ENCODE data around the gene FBXO45.
A peak's percentile ranks its signal among the peaks of the same experiment; 100 is the strongest.
"Not testable (repeated sequence)": the region's sequence is repeated elsewhere in the genome, so short reads cannot be mapped to it uniquely, and the experiment has no call there.

The FBXO45 gene, protein sequence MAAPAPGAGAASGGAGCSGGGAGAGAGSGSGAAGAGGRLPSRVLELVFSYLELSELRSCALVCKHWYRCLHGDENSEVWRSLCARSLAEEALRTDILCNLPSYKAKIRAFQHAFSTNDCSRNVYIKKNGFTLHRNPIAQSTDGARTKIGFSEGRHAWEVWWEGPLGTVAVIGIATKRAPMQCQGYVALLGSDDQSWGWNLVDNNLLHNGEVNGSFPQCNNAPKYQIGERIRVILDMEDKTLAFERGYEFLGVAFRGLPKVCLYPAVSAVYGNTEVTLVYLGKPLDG

DNA sequence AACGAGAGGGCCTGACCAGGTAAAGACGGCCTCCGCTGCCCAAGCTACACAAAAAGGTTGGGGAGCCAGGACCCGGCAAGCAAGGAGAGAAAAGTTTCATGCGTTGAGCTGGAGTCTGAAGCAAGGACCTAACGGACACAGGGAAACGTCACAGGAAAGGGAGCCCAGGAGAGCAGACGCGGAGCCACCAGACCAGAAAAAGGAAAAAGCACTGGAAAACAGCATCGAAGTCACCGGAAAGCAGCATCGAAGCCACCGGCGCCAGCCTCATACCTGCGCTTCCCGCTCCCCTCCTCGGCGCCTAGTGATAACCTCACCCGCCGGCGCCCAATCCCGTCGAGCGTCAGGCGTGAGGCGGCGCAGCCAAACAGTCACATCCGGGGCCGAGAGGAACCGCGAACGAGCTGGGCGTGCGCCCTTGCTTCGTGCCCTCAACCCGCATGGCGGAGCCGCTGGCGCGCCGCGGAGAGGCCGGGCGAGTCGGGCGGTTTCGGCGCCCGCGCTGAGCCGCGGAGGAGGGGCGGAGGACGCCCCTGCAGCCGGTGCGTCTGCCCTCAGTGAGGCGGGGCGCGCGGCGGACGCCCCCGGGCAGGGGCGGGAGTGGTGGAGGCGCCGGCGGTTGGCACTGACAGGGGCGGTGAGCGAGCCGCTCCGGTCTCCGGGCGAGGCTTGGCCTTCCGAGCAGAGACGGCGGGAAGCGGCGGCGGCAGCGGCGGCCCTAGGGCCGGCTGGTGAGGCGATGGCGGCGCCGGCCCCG, at the start of gene FBXO45, which contains the start of gene WDR53:
TSS of gene FBXO45 (plus strand) at position 415 of the 757 bp plus-strand sequence. CDS start at position 740, 325 bp downstream.
TSS of gene WDR53 (minus strand) at position 309 of the 757 bp plus-strand sequence. CDS start 7,079 bp downstream, outside the sequence.
- DNase-seq (ENCODE audit: low spot score): peak; percentile 98

DNA sequence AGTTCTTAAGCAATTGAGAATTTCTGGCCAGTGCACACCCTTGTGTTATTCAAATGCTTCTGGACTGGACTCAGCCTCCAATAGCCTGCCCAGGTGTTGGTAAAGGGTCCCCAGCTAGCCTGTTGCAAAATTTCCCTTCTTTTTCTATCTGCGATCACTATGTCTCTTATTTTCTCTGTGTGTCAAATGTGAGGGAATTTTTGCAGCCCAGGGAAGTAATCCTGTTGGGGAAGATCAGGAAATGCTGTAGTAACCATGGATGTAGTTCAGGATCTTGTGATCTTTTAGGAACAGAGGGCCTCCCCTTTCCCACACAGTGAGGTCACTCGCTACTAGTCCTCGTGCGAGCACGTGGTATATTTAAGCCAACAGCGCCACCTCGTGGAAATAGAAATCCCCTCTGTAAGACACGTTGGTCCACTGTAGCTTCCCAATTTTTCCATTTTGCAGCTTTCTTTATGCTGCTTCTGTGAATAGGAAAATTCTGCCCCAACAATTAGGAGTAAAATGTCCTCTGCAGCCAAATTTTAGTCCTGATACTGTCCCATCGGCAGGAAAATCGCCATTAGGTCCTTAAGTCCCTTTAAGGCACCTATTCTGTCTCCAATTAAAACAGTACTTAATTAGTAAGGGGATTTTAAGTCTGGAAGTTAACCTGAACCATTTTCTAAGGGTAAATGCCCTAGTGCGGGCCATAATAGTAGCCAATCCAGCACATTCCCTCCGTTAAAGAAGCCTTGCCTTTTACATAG, 49.3 kb upstream of the FBXO45 start:
- DNase-seq (ENCODE audit: low spot score): peak; percentile 78

DNA sequence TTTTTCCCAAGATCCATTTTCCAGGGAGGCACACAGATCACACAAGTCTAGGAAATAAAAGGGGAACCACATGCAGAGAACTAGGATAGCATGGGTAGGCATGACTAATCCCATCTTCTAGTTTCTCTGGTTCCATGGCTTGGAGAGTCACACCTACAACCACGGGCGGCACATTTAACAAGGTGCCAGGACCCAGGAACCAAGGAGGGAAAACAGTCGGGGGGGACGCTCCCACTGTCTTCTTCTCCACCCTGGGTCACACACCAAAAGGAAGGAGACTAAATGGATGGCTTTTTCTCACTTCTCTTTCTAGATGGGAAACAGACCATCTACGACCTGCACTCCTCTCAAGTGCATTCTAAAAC, 48.8 kb upstream of the FBXO45 start:
- no peak for DNase-seq (ENCODE audit: low spot score)

DNA sequence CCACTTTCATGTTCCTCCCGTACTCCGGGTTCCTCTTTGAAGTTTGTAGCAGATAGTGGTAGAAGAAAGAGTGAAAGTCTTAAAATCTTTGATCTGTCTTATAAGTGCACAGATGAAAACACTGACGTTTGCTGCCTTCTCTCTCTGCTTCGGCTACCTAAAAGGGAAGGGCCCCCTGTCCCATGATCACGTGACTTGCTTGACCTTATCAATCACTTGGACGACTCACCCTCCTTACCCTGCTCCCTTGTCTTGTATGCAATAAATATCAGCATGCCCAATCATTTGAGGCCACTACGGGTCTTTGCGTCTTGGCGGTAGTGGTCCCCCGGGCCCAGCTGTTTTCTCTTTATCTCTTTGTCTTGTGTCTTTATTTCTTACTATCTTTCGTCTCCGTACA, 47.2 kb upstream of the FBXO45 start:
- DNase-seq (ENCODE audit: low spot score): not testable (repeated sequence)

DNA sequence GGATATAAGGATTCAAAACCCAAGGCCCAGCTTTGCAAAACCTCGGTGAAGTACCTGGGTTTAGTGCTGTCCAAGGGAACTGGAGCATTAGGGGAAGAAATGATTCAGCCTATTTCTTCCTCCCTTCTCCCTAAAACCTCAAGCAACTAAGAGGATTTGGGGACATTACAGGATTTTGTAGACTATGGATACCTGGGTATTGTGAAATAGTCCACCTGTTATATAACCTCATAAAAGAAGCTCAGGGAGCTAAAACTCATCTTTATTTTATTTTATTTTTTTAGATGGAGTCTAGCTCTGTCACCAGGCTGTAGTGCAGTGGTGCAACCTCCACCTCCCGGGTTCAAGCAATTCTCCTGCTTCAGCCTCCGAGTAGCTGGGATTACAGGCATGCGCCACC, 44.6 kb upstream of the FBXO45 start:
- DNase-seq (ENCODE audit: low spot score): no peak

DNA sequence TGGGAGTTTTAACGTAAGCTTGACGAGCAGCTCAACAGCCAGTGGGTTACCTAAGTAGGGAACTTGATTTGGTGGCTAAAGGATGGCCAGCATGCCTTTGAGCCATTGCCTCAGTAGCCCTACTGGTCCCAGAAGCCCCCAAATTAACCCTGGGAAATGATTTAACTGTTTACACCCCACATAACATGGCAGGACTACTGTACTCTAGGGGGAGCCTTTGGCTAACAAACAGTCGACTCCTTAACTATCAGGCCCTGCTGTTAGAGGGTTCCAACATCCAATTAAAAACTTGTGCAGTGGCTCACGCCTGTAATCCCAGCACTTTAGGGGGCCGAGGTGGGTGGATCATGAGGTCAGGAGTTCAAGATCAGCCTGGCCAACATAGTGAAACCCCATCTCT, 43.9 kb upstream of the FBXO45 start:
- DNase-seq (ENCODE audit: low spot score): no peak

DNA sequence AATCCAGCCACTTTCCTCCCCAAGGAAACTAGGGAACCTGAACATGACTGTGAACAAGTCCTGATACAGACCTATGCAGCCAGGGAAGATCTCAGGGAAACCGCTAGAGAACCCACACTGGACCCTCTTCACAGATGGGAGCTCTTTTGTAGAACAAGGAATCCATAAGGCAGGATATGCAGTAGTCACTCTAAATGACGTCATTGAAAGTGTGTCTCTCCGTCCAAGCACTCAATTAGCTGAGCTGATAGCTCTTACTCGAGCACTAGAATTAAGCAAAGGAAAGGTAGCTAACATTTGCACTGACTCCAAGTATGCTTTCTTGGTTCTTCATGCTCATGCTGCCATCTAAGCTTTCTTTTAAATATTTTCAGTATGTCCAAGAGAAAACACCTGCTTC, 43.3 kb upstream of the FBXO45 start:
- no peak for DNase-seq (ENCODE audit: low spot score)

DNA sequence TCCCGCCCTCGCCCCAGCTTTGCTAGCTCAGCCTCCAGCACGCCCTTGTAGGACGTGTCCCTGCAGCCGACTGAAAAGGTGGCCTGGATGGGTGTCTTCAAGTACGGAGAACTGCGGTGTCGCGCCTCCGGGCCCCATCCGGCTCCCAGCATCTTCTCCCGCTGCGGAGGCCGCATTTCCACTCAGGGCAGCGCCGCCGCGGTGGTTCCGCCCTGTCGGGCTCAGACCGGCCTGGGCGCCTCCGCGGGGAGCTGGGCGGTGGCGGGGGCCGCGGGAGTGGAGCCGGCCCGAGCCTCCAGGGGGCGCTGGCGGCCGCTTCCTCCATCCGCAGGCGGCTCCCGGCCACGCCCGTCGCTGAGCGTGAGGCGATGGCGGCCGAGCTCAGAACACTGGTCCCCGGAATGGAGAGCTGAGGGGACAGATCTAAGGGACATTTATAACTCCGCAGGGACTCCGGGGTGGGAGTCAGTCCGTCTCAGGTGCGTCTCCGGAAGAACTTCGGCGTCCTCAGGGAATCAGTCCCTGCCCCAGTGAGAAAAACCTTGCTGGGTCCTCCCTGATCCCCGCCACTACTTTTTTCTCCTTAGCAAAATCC, 39.7 kb upstream of the FBXO45 start:
- DNase-seq (ENCODE audit: low spot score): peak; percentile 79

DNA sequence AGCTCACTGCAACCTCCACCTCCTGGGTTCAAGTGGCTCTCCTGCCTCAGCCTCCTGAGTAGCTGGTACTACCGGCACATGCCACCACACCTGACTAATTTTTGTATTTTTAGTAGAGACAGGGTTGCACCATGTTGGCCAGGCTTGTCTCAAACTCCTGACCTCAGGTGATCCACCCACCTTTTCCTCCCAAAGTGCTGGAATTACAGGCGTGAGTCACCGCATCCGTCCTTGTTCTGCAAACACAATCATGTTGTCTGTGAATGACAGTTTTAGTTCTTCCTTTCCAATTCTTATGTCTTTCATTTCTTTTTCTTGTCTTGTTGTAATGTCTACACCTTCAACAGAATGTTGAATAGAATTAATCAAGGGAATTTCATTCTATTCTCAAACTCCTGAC, 37.0 kb upstream of the FBXO45 start:
- no peak for DNase-seq (ENCODE audit: low spot score)

DNA sequence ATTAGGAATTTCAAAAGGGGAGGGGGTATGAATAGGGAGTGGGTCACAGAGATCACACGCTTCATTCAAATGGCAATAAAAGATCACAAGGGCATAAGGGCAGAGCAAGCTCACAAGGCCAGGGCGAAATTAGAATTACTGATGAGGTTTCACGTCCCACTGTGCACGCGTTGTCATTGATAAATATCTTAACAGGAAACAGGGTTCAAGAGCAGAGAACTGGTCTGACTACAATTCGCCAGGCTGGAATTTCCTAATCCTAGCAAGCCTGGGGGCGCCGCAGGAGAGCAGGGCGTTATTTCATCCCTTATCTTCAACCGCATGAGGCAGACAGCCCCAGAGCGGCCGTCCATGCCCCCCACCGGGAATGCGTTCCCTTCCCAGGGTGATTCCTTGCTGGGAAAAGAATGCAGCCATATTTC, 35.2 kb upstream of the FBXO45 start:
- no peak for DNase-seq (ENCODE audit: low spot score)

DNA sequence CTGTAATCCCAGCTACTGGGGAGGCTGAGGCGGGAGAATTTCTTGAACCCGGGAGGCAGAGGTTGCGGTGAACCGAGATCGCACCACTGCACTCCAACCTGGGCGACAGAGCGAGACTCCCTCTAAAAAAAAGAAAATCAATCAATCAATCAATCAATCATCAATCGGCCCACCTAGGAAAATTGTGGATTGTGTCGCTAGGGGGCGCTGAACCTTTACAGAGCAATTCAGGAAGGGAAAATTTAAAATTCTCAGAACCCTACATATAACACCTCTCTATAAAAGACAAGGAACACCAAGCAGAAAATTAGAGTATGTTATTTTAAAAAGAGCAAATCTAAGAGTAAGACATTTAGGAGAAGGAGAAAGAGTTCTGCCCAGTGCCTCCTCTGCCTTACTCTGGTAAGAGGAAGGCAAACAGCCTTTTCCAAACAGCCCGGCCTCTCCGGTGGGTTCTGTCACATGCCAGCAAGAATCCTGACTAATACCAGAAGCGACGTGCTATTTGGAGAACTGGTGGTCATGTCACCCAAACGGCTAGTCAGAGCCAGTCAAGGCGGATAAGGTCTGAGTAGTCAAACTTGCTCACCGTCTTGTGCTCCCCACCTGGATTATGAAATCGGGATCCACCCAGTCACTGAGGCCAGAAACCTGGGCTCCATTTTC, 31.0 kb upstream of the FBXO45 start:
- DNase-seq (ENCODE audit: low spot score): peak; percentile 36

DNA sequence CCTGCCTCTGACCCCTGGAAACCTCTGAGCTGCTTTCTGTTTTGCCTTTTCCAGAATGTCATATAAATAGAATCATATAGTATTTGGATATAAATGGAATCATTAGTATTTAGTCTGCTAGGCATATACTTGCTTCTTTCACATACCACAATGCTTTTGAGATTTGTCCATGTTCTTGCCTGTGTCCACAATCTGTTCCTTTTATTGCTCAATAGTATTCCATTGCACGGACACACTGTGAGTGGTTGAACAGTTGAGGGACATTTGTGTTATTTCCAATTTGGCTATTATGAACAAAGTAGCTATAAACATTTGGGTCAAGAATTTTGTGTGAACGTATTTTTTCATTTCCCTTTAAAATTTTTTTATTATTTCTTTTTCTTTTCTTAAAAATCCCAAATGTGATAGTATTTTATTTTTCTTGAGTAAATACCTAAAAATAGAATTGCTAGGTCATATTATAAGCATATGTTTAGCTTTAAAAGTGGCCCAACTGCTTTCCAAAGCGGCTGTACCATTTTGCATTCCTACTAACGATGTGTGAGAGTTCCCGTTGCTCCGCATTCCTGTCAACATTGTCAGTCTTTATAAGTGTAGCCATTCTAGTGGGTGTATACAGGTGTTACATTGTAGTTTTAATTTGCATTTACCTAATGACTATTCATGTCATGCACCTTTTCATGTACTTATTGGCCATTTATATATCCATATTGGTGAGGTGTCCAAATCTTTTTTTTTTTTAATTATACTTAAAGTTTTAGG, 26.6 kb upstream of the FBXO45 start:
- DNase-seq (ENCODE audit: low spot score): no peak

DNA sequence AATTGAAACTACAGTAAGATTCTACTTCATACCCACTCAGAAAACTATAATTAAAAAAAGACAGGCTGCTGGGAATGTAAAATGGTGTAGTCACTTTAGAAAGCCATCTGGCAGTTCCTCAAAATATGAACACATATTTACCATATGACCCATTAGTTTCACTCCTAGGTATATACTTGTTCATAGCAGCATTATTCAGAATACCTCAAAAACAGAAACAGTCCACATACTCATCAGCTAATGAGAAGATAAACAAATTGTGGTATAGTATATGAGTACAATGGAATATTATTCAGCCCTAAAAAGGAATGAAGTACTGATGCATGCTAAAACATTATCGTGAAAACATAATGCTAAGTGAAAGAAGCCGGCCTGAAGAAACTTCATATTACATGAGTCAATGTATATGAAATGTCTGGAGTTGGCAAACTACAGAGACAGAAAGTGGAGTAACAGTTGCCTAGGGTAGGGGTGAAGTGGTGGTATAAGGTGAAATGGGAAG, 23.9 kb upstream of the FBXO45 start:
- no peak for DNase-seq (ENCODE audit: low spot score)

DNA sequence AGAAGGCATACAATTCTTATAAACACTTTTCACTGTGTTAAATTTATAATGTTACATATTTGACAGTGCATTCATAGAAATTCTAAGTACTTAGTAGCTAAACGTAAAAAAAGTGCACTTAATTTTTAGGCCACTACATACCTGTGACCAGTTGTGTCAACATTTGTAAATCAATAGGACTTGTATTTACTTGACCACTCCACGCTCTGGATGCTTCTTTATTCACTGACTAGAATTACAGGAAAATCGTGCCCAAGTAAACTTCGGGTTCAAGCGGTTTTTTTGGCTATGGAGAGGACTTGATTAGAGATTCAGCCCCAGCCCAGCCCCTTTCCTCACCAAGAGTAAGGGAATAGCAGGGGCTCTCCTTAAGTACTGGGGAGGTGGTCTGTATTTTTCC, 21.9 kb upstream of the FBXO45 start:
- no peak for DNase-seq (ENCODE audit: low spot score)

DNA sequence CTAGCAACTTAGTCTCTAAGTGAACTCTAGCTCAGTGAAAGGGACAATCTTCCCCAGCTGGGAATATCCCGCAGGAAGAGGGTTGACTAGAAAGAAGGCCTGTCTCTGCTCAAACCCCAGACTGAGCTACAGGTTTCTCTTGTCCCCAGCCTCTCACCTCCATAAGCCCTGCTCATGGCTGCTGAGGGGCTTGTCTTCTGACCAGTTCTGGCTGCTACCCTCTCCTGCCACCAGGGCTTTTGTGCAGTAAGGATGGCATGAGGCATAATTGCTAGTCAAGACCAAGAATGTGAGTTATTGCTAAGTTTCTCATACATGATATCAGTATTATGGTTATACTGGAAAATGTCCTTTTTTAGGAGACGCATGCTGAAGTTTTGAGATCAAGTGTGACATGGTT, 21.4 kb upstream of the FBXO45 start:
- DNase-seq (ENCODE audit: low spot score): no peak

DNA sequence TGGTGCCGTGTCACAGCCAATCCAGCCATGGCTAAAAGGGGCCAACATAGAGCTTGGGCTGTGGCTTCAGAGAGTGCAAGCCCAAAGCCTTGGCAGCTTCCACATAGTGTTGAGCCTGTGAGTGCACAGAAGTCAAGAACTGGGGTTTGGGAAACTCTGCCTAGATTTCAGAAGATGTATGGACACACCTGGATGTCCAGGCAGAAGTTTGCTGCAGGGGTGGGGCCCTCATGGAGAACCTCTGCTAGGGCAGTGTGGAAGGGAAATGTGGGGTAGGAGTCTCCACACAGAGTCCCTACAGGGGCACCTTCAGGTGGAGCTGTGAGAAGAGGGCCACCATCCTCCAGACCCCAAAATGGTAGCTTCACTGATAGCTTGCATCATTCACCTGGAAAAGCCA, 19.1 kb upstream of the FBXO45 start:
- not testable (repeated sequence) for DNase-seq (ENCODE audit: low spot score)

DNA sequence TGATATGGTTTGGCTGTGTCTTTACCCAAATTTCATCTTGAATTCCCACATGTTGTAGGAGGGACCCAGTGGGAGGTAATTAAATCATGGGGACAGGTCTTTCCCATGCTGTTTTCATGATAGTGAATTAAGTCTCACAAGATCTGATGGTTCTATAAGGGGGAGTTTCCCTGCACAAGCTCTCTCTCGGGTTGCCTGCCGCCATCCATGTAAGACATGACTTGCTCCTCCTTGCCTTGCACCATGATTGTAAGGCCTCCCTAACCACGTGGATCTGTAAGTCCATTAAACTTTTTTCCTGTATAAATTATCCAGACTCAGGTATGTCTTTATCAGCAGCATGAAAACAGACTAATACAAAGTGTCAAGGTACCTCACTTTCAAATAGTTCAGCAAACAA, 18.3 kb upstream of the FBXO45 start:
- not testable (repeated sequence) for DNase-seq (ENCODE audit: low spot score)

DNA sequence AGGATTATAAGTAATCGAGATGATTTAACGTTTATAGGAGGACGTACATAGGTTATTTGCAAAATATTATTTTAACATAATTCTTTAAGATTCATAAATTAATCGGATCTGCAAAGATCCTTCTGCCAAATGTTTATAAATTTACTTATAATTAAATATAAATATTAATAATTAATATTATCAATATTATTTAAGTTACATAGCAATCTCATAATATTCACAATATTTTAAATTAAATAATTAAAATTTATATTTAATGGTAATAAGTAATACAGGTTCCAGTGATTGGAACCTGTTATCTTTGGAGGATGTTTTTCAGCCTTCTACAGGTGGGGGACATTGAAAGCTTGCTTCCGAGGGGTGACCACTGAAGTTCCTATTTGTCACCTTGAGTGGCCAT, 16.2 kb upstream of the FBXO45 start:
- no peak for DNase-seq (ENCODE audit: low spot score)

DNA sequence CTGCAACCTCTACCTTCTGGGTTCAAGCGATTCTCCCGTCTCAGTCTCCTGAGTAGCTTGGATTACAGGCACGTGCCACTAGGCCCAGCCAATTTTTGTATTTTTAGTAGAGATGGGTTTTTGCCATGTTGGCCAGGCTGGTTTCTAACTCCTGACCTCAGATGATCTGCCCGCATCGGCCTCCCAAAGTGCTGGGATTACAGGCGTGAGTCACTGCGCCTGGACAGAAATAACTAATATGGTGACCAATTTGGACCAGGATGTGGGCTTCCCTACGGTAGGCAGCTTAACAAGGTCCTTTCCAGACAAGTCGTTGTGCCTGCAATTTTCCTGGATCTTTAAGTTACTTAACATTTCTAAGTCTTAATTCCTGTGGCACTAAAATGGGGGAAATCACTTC, 14.9 kb upstream of the FBXO45 start:
- no peak for DNase-seq (ENCODE audit: low spot score)

DNA sequence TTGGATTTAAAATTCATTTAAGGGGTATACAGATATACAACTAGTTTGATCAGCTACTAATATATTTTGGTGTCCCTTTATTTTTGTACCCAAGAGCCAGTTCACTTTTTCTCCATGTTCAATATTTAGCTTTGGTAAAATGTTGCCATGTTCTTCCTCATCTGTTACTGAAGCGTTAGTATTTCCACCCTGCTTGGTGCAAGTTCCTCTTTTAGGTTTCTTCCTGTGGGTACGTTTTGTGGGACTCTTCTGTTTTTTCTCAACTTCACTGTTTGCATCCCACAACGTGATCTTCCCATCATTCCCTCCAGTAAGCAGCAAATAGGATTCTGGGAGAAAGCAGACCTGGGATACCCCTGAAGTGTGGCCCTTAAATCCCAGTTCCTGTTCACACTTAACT, 14.3 kb upstream of the FBXO45 start:
- DNase-seq (ENCODE audit: low spot score): no peak

DNA sequence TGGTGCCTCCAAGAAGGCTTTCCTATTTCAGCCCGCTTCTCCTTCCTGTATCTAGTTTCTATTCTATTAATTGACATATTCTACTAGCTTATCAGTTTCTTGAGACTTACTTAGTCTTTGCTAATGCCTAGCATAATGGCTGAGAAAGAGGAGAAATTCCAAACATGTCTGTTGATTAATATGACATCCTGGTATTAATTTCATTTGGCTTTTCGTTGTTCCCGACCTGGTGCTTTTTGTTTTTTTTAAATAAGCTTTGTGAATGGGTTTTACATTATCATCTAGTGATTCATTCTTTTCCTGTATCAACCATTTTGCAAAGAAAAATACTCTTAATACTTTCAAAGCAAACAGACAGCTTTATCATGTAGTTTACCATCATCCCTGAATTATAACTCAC, 13.2 kb upstream of the FBXO45 start:
- DNase-seq (ENCODE audit: low spot score): no peak
